ENCODE results near the gene POC1B.

The POC1B gene

DNA sequence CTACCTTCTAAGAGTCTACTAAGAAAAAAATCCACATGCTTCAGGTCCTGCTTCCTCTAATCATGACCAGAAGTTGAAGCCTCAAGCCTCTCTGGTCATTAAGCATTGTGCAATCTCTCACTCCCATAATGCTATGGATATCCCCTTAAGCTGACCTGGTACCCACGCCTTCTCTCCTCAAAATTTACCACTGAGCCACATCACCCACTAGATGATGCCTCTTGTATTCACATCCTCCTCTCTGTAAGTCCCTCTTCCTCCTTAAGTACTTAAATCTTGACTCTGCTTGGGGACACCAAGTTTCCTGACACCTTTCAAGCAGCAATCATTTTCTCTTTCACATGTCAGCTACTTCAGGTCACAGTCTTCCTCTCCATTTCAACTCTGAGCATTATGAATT, 11.1 kb downstream of the POC1B start:
- TF ChIP-seq CTCF (IDR thresholded peaks at IDR 0.05) = no peak

GRCh38 chr12:89513544-89513943, 12.3 kb downstream of the POC1B start:
- Histone ChIP-seq H3K27me3 (no peaks in the 10 kb centered on the region), H3K4me3 (no peak overlapping the region), H3K27ac (no peak overlapping the region), H3K9me3 (no peaks in the 10 kb centered on the region), H3K4me1 (peaks cover 0 to 4% (median 0%) of the 10 kb centered on the region in 4 donors), H3K36me3 (no peaks in the 10 kb centered on the region)
- intact Hi-C loops (cut with DNase I; ENCODE audit: low total_unique reads) = no loop called here
- no peak for TF ChIP-seq CTCF (IDR thresholded peaks at IDR 0.05)
- DNase-seq = no peak

More for the DNA sequence above, 11.1 kb downstream of the POC1B start:
- no peaks in the 10 kb centered on the region for H3K36me3 ChIP-seq
- no peak for DNase-seq
- H3K4me1 ChIP-seq = peaks cover 0 to 4% (median 1%) of the 10 kb centered on the region in 4 donors
- no peak overlapping the region for H3K4me3 ChIP-seq
- H3K27me3 ChIP-seq = no peaks in the 10 kb centered on the region
- H3K27ac ChIP-seq = no peak overlapping the region
- intact Hi-C loops (cut with DNase I; ENCODE audit: low total_unique reads) = no loop called here
- H3K9me3 ChIP-seq = no peaks in the 10 kb centered on the region

GRCh38 chr12:89507015-89507824, 18.6 kb downstream of the POC1B start:
- H3K27ac ChIP-seq = no peak overlapping the region
- no peak overlapping the region for H3K4me3 ChIP-seq
- no peak for DNase-seq
- intact Hi-C loops (cut with DNase I; ENCODE audit: low total_unique reads) = no loop called here
- H3K9me3 ChIP-seq = no peaks in the 10 kb centered on the region
- H3K4me1 ChIP-seq = no peaks in the 10 kb centered on the region
- no peaks in the 10 kb centered on the region for H3K27me3 ChIP-seq
- TF ChIP-seq CTCF (IDR thresholded peaks at IDR 0.05) = no peak
- no peaks in the 10 kb centered on the region for H3K36me3 ChIP-seq

- intact Hi-C loops (cut with DNase I; ENCODE audit: low total_unique reads) = no loop called here
- Histone ChIP-seq H3K27ac (no peak overlapping the region), H3K4me3 (no peak overlapping the region), H3K4me1 (no peaks in the 10 kb centered on the region), H3K36me3 (no peaks in the 10 kb centered on the region), H3K9me3 (no peaks in the 10 kb centered on the region), H3K27me3 (no peaks in the 10 kb centered on the region)
- no peak for DNase-seq
- no peak for TF ChIP-seq CTCF (IDR thresholded peaks at IDR 0.05)
Observed at GRCh38 chr12:89506050-89506449, 19.8 kb downstream of the POC1B start.

- no peak for DNase-seq
- intact Hi-C loops (cut with DNase I; ENCODE audit: low total_unique reads) = no loop called here
- no peaks in the 10 kb centered on the region for H3K4me1 ChIP-seq
- no peaks in the 10 kb centered on the region for H3K27me3 ChIP-seq
- peaks cover 0 to 6% (median 0%) of the 10 kb centered on the region in 3 donors for H3K36me3 ChIP-seq
- no peak overlapping the region for H3K4me3 ChIP-seq
- no peak overlapping the region for H3K27ac ChIP-seq
- TF ChIP-seq CTCF (IDR thresholded peaks at IDR 0.05) = no peak
- H3K9me3 ChIP-seq = no peaks in the 10 kb centered on the region
Observed at GRCh38 chr12:89504560-89505346, 21.1 kb downstream of the POC1B start.

All from tibial artery (tissue), 4 donors.